Measurements from ENCODE around the gene FGF8. TPM values are rescaled to one million over a fixed set of nuclear protein-coding genes. Genes with fewer than 3 reads are reported as not detected.
A peak's percentile ranks its signal among the peaks of the same experiment; 100 is the strongest.

The FGF8 gene
- total and polyA plus RNA-seq, 2 of the 13 experiments (the other 11 are each of a cell fraction or from before 2014, with no cell fraction given) = not detected

DNA sequence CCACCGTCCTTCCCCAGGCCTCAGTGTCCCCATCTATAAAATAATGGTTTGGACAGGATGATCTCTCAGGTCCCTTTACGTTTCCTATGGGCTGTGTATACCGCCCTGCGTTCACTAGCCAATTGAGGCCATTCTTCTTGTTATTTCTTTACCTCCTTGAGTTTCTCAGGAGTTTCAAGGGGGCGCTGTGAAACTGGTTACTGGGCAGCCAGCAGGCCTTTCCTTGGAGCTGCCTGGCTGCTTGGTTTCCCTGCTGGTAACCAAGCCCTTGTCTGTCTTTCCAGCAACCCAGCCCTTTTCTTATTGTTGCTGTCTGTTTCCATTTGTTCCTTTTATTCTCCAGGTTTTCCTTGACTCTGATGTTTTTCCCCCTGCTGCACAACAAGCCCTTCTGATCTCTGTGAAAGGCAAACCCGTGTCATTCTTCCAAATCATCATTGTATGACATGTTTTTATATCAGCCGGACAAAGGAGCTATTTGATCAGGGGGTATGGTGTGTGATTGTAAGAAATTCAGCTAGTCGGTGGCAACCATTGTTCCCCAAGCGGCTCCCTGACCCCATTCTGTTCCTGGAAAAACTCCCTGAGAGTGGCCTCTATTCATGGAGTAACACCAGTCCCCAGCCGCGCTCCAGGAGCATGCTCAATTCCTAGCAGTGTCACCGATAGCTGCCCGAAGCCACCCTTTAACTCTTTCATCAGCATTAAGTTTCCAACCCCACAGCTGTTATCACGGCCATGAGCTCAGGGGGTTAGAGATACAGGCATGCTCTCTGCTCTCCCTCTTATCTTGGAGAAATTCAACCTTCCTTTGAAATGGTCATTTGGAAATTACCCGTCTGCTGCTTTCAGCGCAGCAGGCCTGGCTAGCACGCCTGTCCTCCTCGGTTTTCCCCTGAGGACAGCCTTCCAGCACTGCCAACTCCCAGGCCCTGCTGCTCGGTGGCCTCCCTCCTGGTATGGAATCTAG, 26.6 kb downstream of the FGF8 start:
- BruUV-seq (replicated peaks) = no TSS peak
- Histone ChIP-seq H2AFZ (ENCODE audit: low read length) (peak overlapping the region; percentile 61), H3K27ac (ENCODE audit: extremely low read length, insufficient read depth, low read length) (no peak overlapping the region), H3K4me2 (ENCODE audit: low read depth, low read length) (peak overlapping the region; percentile 54), H3K9me3 (ENCODE audit: low read length) (no peaks in the 10 kb centered on the region), H3K4me1 (ENCODE audit: insufficient read depth, low read length) (peaks cover 35% of the 10 kb centered on the region), H3K4me3 (replicated peaks in 1 of 3; ENCODE audit: insufficient read depth in 1 of 3, low read depth in 2 of 3, low read length in 3 of 3) (peak overlapping the region in 1 of 3 experiments; percentile 9; a peak in 1 of 6 replicates), H3K9ac (ENCODE audit: insufficient read depth, low read depth, low read length) (no peak overlapping the region), H3K27me3 (ENCODE audit: control insufficient read depth in 1 of 2, insufficient read depth in 2 of 2, low read length in 2 of 2) (peaks cover 0 to 3% of the 10 kb centered on the region in 2 experiments; a peak in 1 of 5 replicates), H3K36me3 (replicated peaks in 1 of 2; ENCODE audit: control insufficient read depth in 1 of 2, insufficient read depth in 2 of 2, low read length in 2 of 2) (no peaks in the 10 kb centered on the region), H3K79me2 (ENCODE audit: insufficient read depth, low read length) (no peaks in the 10 kb centered on the region), H4K20me1 (ENCODE audit: insufficient read depth, low read length) (no peaks in the 10 kb centered on the region)
- no peak for DNase-seq (ENCODE audit: low spot score)
- WGBS (ENCODE audit: low lambda C conversion rate) = 33% methylated on average over 16 of the region's 19 CpGs
- ATAC-seq = peak; percentile 73
- in situ Hi-C loops (cut with HindIII; ENCODE audit: extremely low pct_ligation_motif_present, low pct_unique_long_range_greater_than_20kb) = no loop called here
- ChIA-PET CTCF (ENCODE audit: low intra/inter-chr PET ratio, low total read pairs) (no interaction called here), POLR2A (no interaction called here)
- peak; percentile 7; the same call in 1 of the 2 replicates for TF ChIP-seq STAG1 (CRISPR knock-in tag; IDR thresholded peaks at IDR 0.05)
- no peak for TF ChIP-seq DMAP1 (CRISPR knock-in tag; IDR thresholded peaks at IDR 0.05)
- TF ChIP-seq MZF1 (CRISPR knock-in tag; IDR thresholded peaks at IDR 0.05; ENCODE audit: borderline replicate concordance) = no peak
- no peak for TF ChIP-seq RBFOX2 (IDR thresholded peaks at IDR 0.05; ENCODE audit: low read depth, low read length)
- TF ChIP-seq, protein P1, sequence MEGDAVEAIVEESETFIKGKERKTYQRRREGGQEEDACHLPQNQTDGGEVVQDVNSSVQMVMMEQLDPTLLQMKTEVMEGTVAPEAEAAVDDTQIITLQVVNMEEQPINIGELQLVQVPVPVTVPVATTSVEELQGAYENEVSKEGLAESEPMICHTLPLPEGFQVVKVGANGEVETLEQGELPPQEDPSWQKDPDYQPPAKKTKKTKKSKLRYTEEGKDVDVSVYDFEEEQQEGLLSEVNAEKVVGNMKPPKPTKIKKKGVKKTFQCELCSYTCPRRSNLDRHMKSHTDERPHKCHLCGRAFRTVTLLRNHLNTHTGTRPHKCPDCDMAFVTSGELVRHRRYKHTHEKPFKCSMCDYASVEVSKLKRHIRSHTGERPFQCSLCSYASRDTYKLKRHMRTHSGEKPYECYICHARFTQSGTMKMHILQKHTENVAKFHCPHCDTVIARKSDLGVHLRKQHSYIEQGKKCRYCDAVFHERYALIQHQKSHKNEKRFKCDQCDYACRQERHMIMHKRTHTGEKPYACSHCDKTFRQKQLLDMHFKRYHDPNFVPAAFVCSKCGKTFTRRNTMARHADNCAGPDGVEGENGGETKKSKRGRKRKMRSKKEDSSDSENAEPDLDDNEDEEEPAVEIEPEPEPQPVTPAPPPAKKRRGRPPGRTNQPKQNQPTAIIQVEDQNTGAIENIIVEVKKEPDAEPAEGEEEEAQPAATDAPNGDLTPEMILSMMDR (CRISPR knock-in tag; IDR thresholded peaks at IDR 0.05) = peak; percentile 16; the same call in 1 of the 2 replicates
- peak; percentile 68; the same call in 1 of the 2 replicates for TF ChIP-seq ZNF652 (CRISPR knock-in tag; IDR thresholded peaks at IDR 0.05; ENCODE audit: borderline replicate concordance, low read depth)
- no peak for TF ChIP-seq ZNF329 (CRISPR knock-in tag; IDR thresholded peaks at IDR 0.05; ENCODE audit: low read depth)
- no peak for TF ChIP-seq ZNF263 (CRISPR knock-in tag; IDR thresholded peaks at IDR 0.05)
- no peak for TF ChIP-seq ZMAT3 (CRISPR knock-in tag; conservative IDR thresholded peaks at IDR 0.05)
- TF ChIP-seq ZNF687 (CRISPR knock-in tag; IDR thresholded peaks at IDR 0.05) = 0 out of 2 replicates have a peak, but pooled peaks have one; percentile 12
- no peak for FAIRE-seq
- intact Hi-C loops (cut with micrococcal nuclease; ENCODE audit: unreplicated experiment) = no loop called here
